SH-SY5Y (cell line): Measurements from ENCODE around the gene PLTP.

ENCODE experiments used
- GATA2 ChIP-seq: IDR thresholded peaks from 2 replicates; pipeline ENCODE4 v1.6.1; 2011; ENCODE audit warnings: mild to moderate bottlenecking, low read depth, low read length
- GATA3 ChIP-seq: IDR thresholded peaks from 2 replicates; pipeline ENCODE4 v1.6.1; 2011; ENCODE audit warnings: low read depth, mild to moderate bottlenecking, low read length, moderate library complexity

Gene PLTP, protein sequence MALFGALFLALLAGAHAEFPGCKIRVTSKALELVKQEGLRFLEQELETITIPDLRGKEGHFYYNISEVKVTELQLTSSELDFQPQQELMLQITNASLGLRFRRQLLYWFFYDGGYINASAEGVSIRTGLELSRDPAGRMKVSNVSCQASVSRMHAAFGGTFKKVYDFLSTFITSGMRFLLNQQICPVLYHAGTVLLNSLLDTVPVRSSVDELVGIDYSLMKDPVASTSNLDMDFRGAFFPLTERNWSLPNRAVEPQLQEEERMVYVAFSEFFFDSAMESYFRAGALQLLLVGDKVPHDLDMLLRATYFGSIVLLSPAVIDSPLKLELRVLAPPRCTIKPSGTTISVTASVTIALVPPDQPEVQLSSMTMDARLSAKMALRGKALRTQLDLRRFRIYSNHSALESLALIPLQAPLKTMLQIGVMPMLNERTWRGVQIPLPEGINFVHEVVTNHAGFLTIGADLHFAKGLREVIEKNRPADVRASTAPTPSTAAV

DNA sequence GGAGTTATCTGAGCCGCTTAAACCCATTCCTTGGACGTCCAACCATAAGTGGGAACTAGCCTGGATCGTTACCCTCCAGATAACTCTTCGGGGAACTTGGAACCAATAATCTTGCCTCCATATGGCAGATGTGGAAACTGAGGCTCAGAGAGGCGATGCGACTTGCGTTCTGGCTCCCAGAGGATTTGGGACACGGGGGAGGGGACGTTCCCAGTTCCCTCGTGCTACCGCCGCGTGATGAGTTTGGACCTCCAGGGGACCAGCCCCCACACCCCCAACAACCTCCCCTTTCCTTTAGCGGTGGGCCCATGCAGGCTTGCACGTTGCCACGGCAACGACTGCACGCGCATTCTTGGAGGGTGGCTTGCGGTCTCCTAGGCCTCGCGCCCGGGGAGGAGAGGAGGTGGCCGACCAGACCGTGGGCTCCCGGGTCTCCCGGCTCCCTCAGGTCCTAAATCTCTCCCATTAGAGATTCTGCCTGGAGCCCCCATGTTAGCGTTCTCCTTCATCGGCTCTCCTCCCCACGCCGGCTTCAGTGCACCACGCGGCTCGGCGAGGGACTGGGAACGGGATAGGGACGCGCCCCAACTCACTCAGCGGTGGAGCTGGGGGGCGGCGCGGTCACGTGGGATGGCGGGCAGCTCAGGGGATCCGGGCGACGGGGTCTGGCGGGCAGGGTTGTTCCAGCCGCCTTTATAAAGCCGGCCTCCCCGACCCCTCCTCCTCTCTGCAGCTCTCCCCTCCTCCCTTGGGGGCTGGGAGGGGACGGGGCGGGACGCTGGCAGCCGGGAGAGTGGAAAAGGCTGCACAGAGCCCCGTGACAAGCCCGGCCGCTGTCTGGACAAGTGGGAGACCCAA, at the start of gene PLTP:
TSS of gene PLTP (minus strand) at position 670 of the 858 bp plus-strand sequence. CDS start 703 bp downstream, outside the sequence.
- TF ChIP-seq GATA2, result no peak
- TF ChIP-seq GATA3, result no peak

DNA sequence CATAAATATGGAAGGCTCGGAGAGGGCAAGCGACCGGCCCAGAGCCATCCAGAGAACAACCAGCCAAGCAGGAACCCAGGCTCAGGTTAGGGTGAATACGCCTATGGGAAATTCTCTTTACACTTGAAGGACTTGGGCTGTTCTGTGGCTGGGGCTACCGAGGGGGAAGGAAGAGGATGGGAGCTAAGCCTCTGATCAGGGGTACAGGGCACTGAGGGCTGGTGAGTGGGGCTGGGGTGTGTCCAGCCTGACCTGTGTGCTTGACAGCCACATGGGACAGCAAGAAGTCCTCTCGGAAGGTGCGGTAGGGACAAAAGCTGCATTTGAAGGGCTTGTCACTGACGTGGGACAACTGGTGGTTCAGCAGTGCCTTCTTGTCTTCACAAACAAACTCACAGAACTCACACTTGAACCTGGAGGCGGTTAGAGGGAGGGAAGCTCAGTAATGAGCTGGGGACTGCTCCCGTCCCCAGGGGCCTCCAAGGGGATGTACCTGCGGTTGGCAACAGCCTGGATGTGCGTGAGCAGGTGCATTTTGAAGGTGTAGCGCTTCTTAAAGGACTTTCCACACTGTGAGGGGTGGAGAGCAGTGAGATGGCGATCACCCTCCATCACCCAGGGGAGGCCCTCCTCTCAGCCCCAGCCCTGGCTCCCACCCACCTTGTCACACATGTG, 48.1 kb upstream of the PLTP start:
- TF ChIP-seq GATA2, result no peak
- no peak for TF ChIP-seq GATA3

GRCh38 chr20:45959126-45959525, 47.2 kb upstream of the PLTP start:
- TF ChIP-seq GATA2, result no peak
- TF ChIP-seq GATA3, result no peak

DNA sequence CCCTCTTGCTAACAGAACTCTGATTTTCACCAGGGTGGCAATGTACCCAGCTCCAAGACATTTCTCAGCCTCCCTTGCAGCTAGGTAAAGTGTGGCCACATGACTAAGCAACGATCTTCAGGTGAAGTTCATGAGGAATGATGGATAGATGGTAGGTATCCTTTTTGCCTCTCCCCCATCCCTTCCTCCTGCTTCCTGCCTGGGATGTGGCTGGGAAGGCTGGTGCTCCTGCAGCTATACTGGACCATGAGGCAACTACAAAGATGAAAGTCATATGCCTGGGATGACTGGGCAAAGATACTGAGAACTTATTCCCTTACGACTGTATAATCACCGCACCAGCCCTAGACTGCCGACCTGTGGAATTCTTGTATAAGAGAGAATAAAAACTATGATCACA, 46.6 kb upstream of the PLTP start:
- TF ChIP-seq GATA3 (no peak), GATA2 (no peak)

DNA sequence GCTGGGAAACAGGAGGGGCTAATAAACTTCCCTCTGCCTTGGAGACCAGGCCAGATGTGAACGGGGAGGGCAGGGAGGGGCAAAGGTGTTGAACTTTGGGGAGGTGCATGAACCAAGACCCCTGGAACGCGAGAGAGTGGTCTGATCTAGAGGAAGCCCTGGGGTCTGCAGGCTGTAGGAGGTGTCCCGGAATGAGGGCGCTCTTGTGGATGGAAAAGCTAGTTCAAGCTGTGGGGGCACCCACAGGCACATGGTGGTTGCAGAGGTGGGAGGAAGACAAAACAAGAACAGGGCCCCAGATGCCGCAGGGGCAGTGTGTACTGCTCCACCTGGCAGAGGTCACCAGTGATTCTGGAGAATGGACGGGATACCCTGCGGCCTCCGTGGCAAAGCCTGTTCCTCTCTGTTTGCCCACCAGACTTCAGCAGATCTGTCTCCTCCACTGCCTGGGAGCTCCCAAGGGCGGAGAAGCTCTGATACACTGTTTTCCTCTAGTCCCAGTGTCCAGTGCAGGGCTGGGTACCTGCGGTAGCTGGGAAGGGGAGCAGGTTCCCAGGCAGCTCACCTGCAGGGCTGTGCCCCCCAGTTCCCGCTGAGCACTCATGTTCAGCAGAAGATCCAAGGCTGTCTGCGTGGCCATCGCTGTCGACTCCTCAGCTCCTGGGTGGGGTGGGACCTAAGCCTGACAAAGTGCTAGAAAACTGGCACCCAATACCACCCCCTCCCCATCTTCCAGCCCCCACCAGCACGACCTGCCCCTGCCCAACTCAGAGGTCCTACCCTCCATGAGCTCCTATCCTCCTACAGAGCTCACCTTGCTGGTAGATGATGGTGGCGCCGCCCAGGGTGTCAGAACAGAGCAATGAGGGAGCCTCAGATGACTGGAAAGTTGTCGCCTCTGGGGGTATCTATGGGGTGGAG, 45.3 kb upstream of the PLTP start:
- TF ChIP-seq GATA2 (no peak), GATA3 (no peak)

- TF ChIP-seq GATA2 (no peak), GATA3 (no peak)
Observed at GRCh38 chr20:45953672-45954071, 41.7 kb upstream of the PLTP start.

GRCh38 chr20:45952861-45953260, 40.9 kb upstream of the PLTP start:
- TF ChIP-seq GATA2 (no peak), GATA3 (no peak)

GRCh38 chr20:45951925-45952834, 40.2 kb upstream of the PLTP start:
- TF ChIP-seq GATA3, result no peak
- no peak for TF ChIP-seq GATA2

- TF ChIP-seq GATA2, result no peak
- TF ChIP-seq GATA3, result no peak
Observed at GRCh38 chr20:45950330-45950646, 38.3 kb upstream of the PLTP start.

DNA sequence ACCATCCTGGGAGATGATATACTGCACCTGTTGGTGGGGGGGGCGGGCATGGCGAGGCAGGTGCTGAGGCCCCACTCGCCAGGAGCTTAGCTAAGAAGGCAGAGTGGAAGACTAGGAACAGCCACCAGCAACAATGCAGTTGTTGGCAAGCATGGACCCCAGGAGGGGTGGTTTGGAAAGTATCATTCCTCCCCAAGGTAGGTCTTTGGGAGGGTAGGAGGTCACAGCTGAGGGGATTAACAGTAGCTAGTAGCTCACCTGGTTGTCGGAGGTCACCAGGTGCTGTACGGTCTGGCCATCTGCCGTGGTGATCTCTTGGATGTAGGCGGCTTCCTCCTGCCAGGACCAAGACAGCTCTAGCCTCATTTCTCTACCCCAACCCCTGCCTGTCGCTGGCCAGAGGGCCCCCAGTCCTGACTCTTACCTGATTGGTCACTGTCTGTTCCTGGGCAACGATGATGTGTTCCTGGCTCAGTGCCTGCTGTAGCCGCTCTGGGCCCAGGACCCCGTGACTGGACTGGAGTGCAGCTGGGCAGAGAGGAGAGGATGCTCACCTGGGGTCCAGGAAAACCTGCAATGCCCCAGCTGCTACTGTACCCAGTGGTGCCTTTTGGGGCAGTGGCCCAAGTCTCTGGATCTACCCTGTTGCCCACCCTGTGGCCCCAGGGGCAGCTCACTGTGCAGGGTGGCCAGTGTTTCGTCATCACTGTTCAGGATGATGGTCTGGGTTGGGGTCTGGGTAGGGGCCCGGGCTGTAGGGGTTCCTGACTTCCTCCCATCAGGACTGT, 37.8 kb upstream of the PLTP start:
- TF ChIP-seq GATA3, result no peak
- no peak for TF ChIP-seq GATA2

- TF ChIP-seq GATA3 (no peak), GATA2 (no peak)
Observed at GRCh38 chr20:45948742-45949541, 37.0 kb upstream of the PLTP start.
